Measurements from ENCODE around the gene HAPLN2. TPM values are rescaled to one million over a fixed set of nuclear protein-coding genes. Genes with fewer than 3 reads are reported as not detected.

The HAPLN2 gene
- total RNA-seq, 1 experiment from 2014 or later, result 0.26 TPM

GRCh38 chr1:156644640-156645039 lies 25.4 kb downstream of the HAPLN2 start:
- DNase-seq (ENCODE audit: low spot score), result no peak

GRCh38 chr1:156645056-156645455 lies 25.8 kb downstream of the HAPLN2 start:
- no peak for DNase-seq (ENCODE audit: low spot score)

- no peak for DNase-seq (ENCODE audit: low spot score)
These were observed 26.5 kb downstream of the HAPLN2 start for GRCh38 chr1:156645666-156646065.

GRCh38 chr1:156646738-156647211 lies 27.6 kb downstream of the HAPLN2 start:
- no peak for DNase-seq (ENCODE audit: low spot score)

GRCh38 chr1:156647351-156647750 lies 28.1 kb downstream of the HAPLN2 start:
- no peak for DNase-seq (ENCODE audit: low spot score)

- no peak for DNase-seq (ENCODE audit: low spot score)
These were observed 29.3 kb downstream of the HAPLN2 start for GRCh38 chr1:156648496-156648895.

- peak; percentile 73 for DNase-seq (ENCODE audit: low spot score)
These were observed 29.7 kb downstream of the HAPLN2 start for GRCh38 chr1:156648951-156649350.

- DNase-seq (ENCODE audit: low spot score), result no peak
These were observed 33.1 kb downstream of the HAPLN2 start for GRCh38 chr1:156652131-156652991.

GRCh38 chr1:156652992-156653355 lies 33.8 kb downstream of the HAPLN2 start:
- no peak for DNase-seq (ENCODE audit: low spot score)

- peak; percentile 46 for DNase-seq (ENCODE audit: low spot score)
These were observed 35.5 kb downstream of the HAPLN2 start for GRCh38 chr1:156654700-156655099.

GRCh38 chr1:156655151-156655903 lies 36.1 kb downstream of the HAPLN2 start:
- no peak for DNase-seq (ENCODE audit: low spot score)

- DNase-seq (ENCODE audit: low spot score), result no peak
These were observed 36.8 kb downstream of the HAPLN2 start for GRCh38 chr1:156655904-156656516.

GRCh38 chr1:156656806-156657740 lies 37.9 kb downstream of the HAPLN2 start:
- peak; percentile 67 for DNase-seq (ENCODE audit: low spot score)

- DNase-seq (ENCODE audit: low spot score), result peak; percentile 56
These were observed 38.6 kb downstream of the HAPLN2 start for GRCh38 chr1:156657741-156658319.

GRCh38 chr1:156658496-156658895 lies 39.3 kb downstream of the HAPLN2 start:
- no peak for DNase-seq (ENCODE audit: low spot score)

- no peak for DNase-seq (ENCODE audit: low spot score)
These were observed 39.8 kb downstream of the HAPLN2 start for GRCh38 chr1:156658945-156659574.

- DNase-seq (ENCODE audit: low spot score), result no peak
These were observed 40.4 kb downstream of the HAPLN2 start for GRCh38 chr1:156659661-156659987.

- peak; percentile 99 for DNase-seq (ENCODE audit: low spot score)
These were observed 41.0 kb downstream of the HAPLN2 start for GRCh38 chr1:156659988-156660751.

- DNase-seq (ENCODE audit: low spot score), result no peak
These were observed 41.5 kb downstream of the HAPLN2 start for GRCh38 chr1:156660752-156661112.
